OCI-LY1 (cell line): ENCODE measurements around the gene MPV17L2.

Experiments used
- H2AFZ ChIP-seq: fragments of 200-600 bp; sonication (generic), shearing (Covaris generic); 2 replicates; pipeline ENCODE4 v1.6.0; 2014; ENCODE audit warnings: antibody characterized with exemption, mild to moderate bottlenecking, low read length
- H3F3A ChIP-seq: fragments of 200-600 bp; sonication (generic), shearing (Covaris generic); 2 replicates; pipeline ENCODE4 v1.6.0; 2014; ENCODE audit warnings: mild to moderate bottlenecking, antibody characterized with exemption, low read length, moderate library complexity; ENCODE audit not compliant: insufficient read depth
- H3K27ac ChIP-seq: fragments of 200-600 bp; sonication (generic); 2 replicates; pipeline ENCODE4 v1.5.1; 2014; ENCODE audit warnings: low read length, mixed run types, mild to moderate bottlenecking, low read depth; ENCODE audit not compliant: poor library complexity, severe bottlenecking
- H3K27me3 ChIP-seq: fragments of 200-600 bp; sonication (generic); 2 replicates; pipeline ENCODE4 v1.6.0; 2014; ENCODE audit warnings: antibody characterized with exemption, mild to moderate bottlenecking, low read length, moderate library complexity; ENCODE audit not compliant: insufficient read depth
- H3K36me3 ChIP-seq: fragments of 200-600 bp; sonication (generic); 2 replicates; pipeline ENCODE4 v1.6.1; 2014; ENCODE audit warnings: mild to moderate bottlenecking, antibody characterized with exemption, low read length, moderate library complexity, mixed read lengths; ENCODE audit not compliant: insufficient read depth
- H3K4me1 ChIP-seq: fragments of 200-600 bp; sonication (generic); 2 replicates; pipeline ENCODE4 v1.5.1; 2014; ENCODE audit warnings: mild to moderate bottlenecking, low read length, moderate library complexity; ENCODE audit not compliant: insufficient read depth, severe bottlenecking
- H3K4me2 ChIP-seq: fragments of 200-600 bp; sonication (generic), shearing (Covaris generic); 2 replicates; pipeline ENCODE4 v1.6.1; 2014; ENCODE audit warnings: low read length
- H3K4me3 ChIP-seq: fragments of 200-600 bp; sonication (generic); 2 replicates; pipeline ENCODE4 v1.5.1; 2014; ENCODE audit warnings: low read length, low read depth, mild to moderate bottlenecking, mixed read lengths; ENCODE audit not compliant: poor library complexity, severe bottlenecking
- H3K79me2 ChIP-seq: fragments of 200-600 bp; shearing (Covaris generic); 2 replicates; pipeline ENCODE4 v1.6.1; 2016; ENCODE audit warnings: mixed run types, low read length, mixed read lengths; ENCODE audit not compliant: insufficient read depth
- H3K9ac ChIP-seq: fragments of 200-600 bp; sonication (generic), shearing (Covaris generic); 2 replicates; pipeline ENCODE4 v1.6.1; 2014; ENCODE audit warnings: mild to moderate bottlenecking, low read length, mixed read lengths
- H3K9me2 ChIP-seq: fragments of 200-600 bp; sonication (generic), shearing (Covaris generic); 2 replicates; pipeline ENCODE4 v1.6.1; 2014; ENCODE audit warnings: low read depth, mild to moderate bottlenecking, low read length, mixed read lengths
- H3K9me3 ChIP-seq: fragments of 200-600 bp; shearing (Covaris generic); 2 replicates; pipeline ENCODE4 v1.6.1; 2014; ENCODE audit warnings: low read length, mixed read lengths
- H4K20me1 ChIP-seq: fragments of 200-600 bp; sonication (generic), shearing (Covaris generic); 2 replicates; pipeline ENCODE4 v1.6.0; 2016; ENCODE audit warnings: mild to moderate bottlenecking, low read length; ENCODE audit not compliant: insufficient read depth
- CTCF ChIP-seq: fragments of 200-600 bp; sonication (generic), shearing (Covaris generic); IDR thresholded peaks from 2 replicates; pipeline ENCODE4 v1.5.1; 2017; ENCODE audit warnings: mild to moderate bottlenecking, antibody characterized with exemption, low read length, moderate library complexity, mixed read lengths
- EZH2 ChIP-seq: fragments of 200-600 bp; sonication (generic), shearing (Covaris generic); IDR thresholded peaks from 2 replicates; pipeline ENCODE4 v1.8.0; 2017; ENCODE audit warnings: borderline replicate concordance, mixed run types, mild to moderate bottlenecking, antibody characterized with exemption, low read length, moderate library complexity, mixed read lengths

The MPV17L2 gene

GRCh38 chr19:18144906-18145305 lies 48.1 kb upstream of the MPV17L2 start:
- Histone ChIP-seq H3K9ac (no peak overlapping the region), H3K27ac (no peak overlapping the region), H2AFZ (no peak overlapping the region), H3K4me2 (no peak overlapping the region), H3F3A (no peaks in the 10 kb centered on the region), H3K4me1 (no peaks in the 10 kb centered on the region), H3K9me2 (no peaks in the 10 kb centered on the region), H3K9me3 (no peaks in the 10 kb centered on the region), H3K79me2 (no peaks in the 10 kb centered on the region), H4K20me1 (no peaks in the 10 kb centered on the region), H3K27me3 (no peaks in the 10 kb centered on the region), H3K36me3 (peaks cover 64% of the 10 kb centered on the region), H3K4me3 (no peak overlapping the region)
- TF ChIP-seq EZH2 (no peak), CTCF (no peak)

DNA sequence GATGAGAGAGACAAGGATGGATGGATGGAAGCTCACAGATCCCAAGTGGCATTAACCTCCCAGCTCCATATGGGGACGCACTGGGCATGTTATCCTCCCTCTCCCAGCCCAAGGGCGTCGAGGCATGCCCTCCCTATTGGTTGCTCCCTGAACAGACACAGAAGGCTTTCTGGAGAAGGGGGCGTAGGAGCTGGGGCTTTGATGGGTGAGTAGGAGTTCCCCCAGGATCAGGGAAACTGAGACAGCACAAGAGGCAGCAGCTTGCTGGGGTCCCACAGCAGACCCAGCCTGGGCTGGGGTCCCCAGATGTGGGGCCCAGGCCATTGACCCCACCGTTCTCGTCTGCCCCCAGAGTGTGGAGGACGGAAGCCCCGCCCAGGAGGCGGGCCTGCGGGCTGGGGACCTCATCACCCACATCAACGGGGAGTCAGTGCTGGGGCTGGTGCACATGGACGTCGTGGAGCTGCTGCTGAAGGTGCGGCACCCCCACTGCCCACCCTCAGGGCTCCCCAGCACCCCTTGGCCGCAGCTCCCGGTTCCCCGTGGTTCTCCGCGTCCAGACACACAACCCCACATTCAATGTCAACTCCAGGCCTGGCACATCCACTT lies 47.5 kb upstream of the MPV17L2 start:
- Histone ChIP-seq H3F3A (no peaks in the 10 kb centered on the region), H3K9me3 (no peaks in the 10 kb centered on the region), H3K4me2 (no peak overlapping the region), H3K27me3 (no peaks in the 10 kb centered on the region), H3K9ac (no peak overlapping the region), H3K4me3 (no peak overlapping the region), H3K4me1 (no peaks in the 10 kb centered on the region), H3K9me2 (no peaks in the 10 kb centered on the region), H3K79me2 (no peaks in the 10 kb centered on the region), H3K36me3 (peaks cover 62% of the 10 kb centered on the region), H2AFZ (no peak overlapping the region), H3K27ac (no peak overlapping the region), H4K20me1 (no peaks in the 10 kb centered on the region)
- TF ChIP-seq EZH2 (no peak), CTCF (no peak)

- Histone ChIP-seq H3K9ac (no peak overlapping the region), H3K27me3 (no peaks in the 10 kb centered on the region), H3K9me2 (no peaks in the 10 kb centered on the region), H3K36me3 (peaks cover 53% of the 10 kb centered on the region), H2AFZ (no peak overlapping the region), H3K4me2 (no peak overlapping the region), H3K4me1 (peaks cover 14% of the 10 kb centered on the region), H4K20me1 (no peaks in the 10 kb centered on the region), H3K27ac (no peak overlapping the region), H3K4me3 (no peak overlapping the region), H3F3A (no peaks in the 10 kb centered on the region), H3K9me3 (no peaks in the 10 kb centered on the region), H3K79me2 (no peaks in the 10 kb centered on the region)
- TF ChIP-seq CTCF (no peak), EZH2 (no peak)
These were observed 45.6 kb upstream of the MPV17L2 start for GRCh38 chr19:18147396-18147795.
